ENCODE results near the gene OTOF. TPM values are rescaled to one million over a fixed set of nuclear protein-coding genes. Genes with fewer than 3 reads are reported as not detected.

Gene OTOF
- total RNA-seq, 1 donor from 2014 or later = not detected

- DNase-seq (ENCODE audit: low read depth) = no peak
- TF ChIP-seq CTCF (conservative IDR thresholded peaks at IDR 0.05; ENCODE audit: low read depth, low read length) = no peak
- H3K4me3 ChIP-seq (ENCODE audit: low read depth, low read length) = no peak overlapping the region
Observed at GRCh38 chr2:26514045-26514444, 36.1 kb upstream of the OTOF start.

DNA sequence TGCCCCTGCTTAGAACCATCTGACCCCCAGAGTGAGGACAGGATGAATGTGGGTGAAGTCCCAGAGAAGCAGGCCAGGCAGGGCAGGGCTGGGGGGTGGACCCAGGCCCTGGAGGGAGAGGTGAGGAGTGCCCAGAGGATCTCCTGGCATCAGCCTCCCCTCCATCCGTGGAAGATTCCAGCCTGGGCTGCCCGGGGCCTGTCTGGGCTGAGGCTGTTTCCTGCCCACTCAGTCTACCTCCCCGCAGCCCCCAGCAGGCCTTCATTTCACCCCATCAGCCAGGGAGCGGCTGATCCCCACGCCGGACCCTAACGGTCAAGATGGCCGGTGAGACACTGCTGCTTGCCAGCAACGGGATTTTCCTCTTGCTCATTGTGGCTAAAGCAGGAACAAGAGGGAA is 35.3 kb upstream of the OTOF start:
- no peak overlapping the region for H3K4me3 ChIP-seq (ENCODE audit: low read depth, low read length)
- TF ChIP-seq CTCF (conservative IDR thresholded peaks at IDR 0.05; ENCODE audit: low read depth, low read length) = no peak
- no peak for DNase-seq (ENCODE audit: low read depth)

GRCh38 chr2:26511466-26511865 is 33.5 kb upstream of the OTOF start:
- TF ChIP-seq CTCF (conservative IDR thresholded peaks at IDR 0.05; ENCODE audit: low read depth, low read length) = no peak
- DNase-seq (ENCODE audit: low read depth) = no peak
- no peak overlapping the region for H3K4me3 ChIP-seq (ENCODE audit: low read depth, low read length)

- H3K4me3 ChIP-seq (ENCODE audit: low read depth, low read length) = no peak overlapping the region
- TF ChIP-seq CTCF (conservative IDR thresholded peaks at IDR 0.05; ENCODE audit: low read depth, low read length) = no peak
- DNase-seq (ENCODE audit: low read depth) = no peak
Observed at GRCh38 chr2:26510344-26510973, 32.5 kb upstream of the OTOF start.

DNA sequence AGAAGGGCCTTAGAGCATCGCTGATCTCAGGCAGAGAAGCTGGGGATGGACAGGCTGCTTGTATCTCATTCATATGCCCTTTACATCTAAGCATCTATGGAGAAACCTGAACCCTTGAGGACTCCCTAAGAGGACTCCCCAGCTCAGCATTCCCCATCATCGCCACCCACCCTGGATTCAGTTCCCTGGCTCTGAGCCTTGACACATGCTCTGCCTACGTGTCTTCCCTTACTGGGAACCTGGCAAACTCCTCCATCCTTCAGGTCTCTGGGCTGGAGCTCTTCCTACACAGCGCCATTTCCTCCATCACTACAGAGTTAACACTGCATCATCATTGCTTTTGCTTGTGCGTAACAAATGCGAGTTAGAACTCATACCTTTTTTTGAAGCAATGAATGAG is 31.2 kb upstream of the OTOF start:
- no peak overlapping the region for H3K4me3 ChIP-seq (ENCODE audit: low read depth, low read length)
- TF ChIP-seq CTCF (conservative IDR thresholded peaks at IDR 0.05; ENCODE audit: low read depth, low read length) = no peak

GRCh38 chr2:26507932-26508331 is 30.0 kb upstream of the OTOF start:
- no peak for DNase-seq (ENCODE audit: low read depth)
- H3K4me3 ChIP-seq (ENCODE audit: low read depth, low read length) = no peak overlapping the region
- TF ChIP-seq CTCF (conservative IDR thresholded peaks at IDR 0.05; ENCODE audit: low read depth, low read length) = no peak

More for the DNA sequence above, 31.2 kb upstream of the OTOF start:
- DNase-seq (ENCODE audit: low read depth) = no peak

- TF ChIP-seq CTCF (conservative IDR thresholded peaks at IDR 0.05; ENCODE audit: low read depth, low read length) = no peak
- H3K4me3 ChIP-seq (ENCODE audit: low read depth, low read length) = no peak overlapping the region
- DNase-seq (ENCODE audit: low read depth) = no peak
Observed at GRCh38 chr2:26507088-26507487, 29.2 kb upstream of the OTOF start.

All from epithelial cell of proximal tubule (primary cell).